ENCODE measurements around the gene CCNL2.
A peak's percentile ranks its signal among the peaks of the same experiment; 100 is the strongest.
"Not testable (repeated sequence)": the region's sequence is repeated elsewhere in the genome, so short reads cannot be mapped to it uniquely, and the experiment has no call there.

Gene CCNL2

DNA sequence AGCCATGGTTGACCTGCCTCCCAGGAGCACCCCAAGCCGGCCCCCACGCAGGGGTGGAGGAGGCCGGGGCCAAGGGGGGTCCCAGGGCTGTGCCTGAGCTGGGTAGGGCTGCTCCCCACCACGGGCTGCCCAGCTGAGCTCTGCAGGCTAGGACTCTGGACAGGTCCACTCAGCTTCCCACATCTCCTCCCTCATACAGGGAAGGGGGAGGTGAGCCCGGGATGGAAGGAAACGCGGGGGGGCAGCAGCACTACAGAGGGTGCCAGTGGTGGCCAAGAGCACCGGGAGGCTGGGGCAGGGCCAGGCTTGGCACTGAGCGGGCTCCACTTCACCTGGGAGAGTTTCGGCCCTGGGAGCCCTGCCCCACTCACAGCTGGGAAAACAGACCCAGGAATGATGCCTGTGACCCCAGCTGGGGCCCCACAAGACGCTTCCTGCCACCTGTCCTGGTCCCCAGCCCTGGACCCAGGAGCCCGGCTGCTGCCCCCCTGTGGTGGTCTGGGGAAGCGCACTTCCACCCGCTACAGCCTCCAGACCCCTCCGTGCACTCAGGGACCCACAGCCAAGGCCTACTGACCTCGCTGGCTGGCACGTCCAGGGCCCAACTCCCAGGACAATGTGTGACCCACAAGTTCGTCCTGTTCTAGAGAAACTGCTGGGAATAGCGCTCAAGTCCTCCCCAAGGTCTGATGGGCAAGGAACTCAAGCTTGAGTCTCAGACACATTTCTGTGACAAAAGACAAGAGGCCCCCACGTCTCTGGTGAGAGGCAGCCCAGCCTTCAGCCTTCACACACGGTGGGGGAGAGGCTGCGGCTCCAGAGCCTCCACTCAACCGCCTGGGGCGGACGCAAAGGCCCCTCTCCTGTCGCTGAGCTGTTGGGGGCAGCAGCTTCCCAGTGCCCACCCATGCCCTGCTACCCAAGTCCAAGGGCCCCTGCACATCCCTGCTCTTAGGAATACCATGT lies 27.1 kb downstream of the CCNL2 start:
- DNase-seq: peak; percentile 20

DNA sequence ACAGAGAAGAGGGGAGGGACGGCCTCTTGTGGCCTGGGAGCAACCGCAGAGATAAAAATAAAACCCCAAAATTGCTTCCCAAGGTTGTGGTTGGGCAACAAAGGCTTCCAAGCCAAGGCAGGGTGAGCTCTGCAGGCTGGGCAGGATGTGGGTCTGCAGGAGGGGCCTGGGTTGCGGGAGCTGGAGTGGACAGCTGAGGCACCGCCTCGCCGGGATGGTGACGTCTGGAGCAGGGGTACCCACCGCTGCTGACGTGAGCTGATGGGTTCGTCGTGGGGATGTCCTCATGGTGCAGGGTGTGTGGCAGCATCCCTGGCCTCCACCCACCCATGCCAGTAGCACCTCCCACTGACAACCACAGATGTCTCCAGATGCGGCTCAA lies 27.8 kb downstream of the CCNL2 start:
- no peak for DNase-seq

DNA sequence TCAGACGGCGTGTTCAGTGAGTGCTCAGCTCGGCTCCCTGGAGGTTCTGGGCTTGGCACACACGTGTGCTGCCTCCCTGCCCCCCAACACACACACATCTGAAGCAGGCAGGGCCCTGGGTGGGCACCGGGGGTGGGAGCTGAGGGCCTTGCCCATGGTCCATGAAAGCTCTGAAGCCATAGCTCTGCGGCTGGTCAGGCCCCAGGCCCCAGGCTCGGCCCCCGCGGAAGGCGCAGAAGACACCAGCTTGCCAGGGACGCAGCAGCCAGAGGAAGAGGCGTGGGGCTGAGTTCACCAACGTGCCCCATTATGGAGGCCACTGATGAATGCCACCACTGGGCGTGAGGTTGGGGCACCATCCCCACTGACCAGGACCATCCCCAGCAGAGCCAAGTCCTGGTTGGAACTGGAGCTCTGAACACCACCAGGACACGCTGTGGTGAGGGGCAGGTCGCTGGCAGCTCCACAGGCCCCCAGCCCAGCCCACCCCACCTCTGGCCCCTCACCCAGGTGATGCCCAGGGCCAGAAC lies 28.3 kb downstream of the CCNL2 start:
- DNase-seq: no peak

DNA sequence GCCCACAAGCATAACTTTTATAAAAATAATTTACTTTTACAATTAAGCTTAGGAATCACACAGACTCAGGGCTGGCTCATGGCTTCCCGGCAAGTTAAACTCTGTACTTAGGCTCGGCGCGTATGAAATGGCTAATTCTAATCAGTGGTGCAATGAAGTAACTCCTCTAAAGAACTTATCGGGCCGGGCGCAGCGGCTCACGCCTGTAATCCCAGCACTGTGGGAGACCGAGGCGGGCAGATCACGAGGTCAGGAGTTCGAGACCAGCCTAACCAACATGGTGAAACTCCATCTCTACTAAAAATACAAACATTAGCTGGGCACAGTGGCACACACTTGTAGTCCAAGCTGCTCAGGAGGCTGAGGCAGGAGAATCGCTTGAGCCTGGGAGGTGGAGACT lies 29.0 kb downstream of the CCNL2 start:
- not testable (repeated sequence) for DNase-seq

- no peak for DNase-seq
Observed at GRCh38 chr1:1367315-1367714, 31.8 kb downstream of the CCNL2 start.

DNA sequence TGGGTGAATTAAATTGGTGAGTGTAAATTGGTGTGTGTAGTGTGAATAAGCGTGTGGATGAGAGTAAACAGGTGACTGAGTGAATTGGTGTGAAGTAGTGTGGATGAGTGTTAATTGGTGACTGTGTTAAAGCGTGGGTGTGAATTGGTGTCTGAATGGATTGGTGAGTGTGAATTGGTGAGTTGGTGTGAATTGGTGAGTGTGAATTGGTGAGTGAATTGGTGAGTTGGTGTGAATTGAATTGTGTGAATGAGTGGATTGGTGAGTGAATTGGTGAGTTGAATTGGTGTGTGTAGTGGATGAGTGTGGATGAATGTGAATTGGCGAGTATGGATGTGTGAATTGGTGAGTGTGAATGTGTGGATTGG lies 32.5 kb downstream of the CCNL2 start:
- no peak for DNase-seq

DNA sequence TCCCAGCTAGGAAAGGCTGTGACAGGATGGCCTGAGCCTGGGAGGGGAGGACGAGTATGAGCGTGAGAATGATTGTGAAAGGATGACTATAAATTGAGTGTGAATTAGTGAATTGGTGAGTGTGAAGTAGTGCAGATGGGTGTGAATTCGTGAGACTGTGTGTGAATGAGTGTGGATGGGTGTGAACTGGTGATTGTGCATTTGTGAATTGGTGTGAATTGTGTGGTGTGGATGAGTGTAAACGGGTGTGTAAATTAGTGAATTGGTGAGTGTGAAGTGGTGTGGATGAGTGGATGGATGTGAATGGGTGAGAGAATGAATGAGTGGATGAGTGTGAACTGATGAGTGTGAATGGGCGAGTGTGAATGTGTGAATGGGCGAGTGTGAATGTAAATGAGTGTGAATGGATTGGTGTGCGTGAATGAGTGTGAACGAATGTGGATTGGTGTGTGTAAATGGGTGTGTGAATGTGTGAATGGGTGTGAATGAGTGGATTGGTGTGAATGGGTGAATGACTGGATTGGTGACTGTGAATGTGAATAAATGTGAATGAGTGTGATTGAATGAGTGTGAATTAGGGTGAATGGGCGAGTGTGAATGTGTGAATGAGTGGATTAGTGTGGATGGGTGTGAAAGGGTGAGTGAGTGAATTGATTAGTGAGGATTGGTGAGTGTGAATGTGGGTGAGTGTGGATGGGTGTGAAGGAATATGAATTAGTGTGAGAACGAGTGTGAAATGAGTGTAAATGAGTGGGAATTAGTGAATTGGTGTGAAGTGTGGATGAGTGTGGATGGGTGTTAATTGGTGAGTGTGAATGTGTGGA lies 33.0 kb downstream of the CCNL2 start:
- no peak for DNase-seq

DNA sequence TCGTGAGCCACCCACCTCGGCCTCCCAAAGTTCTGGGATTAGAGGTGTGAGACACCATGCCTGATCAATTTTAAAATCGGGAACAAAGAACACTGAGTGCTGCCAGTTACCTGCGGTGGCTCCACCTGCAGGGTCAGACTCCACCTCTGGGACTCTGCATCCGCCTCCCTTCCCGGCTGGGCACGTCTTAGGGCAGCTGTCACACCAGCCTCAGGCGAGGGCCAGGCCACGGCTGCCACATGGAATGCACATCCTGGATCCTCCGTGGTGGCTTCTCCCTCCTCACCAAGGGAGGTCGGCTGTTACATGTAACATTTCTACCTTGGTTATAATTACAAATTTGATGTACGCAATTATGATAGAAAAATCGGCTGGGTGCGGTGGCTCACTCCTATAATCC lies 34.9 kb downstream of the CCNL2 start:
- DNase-seq: no peak

DNA sequence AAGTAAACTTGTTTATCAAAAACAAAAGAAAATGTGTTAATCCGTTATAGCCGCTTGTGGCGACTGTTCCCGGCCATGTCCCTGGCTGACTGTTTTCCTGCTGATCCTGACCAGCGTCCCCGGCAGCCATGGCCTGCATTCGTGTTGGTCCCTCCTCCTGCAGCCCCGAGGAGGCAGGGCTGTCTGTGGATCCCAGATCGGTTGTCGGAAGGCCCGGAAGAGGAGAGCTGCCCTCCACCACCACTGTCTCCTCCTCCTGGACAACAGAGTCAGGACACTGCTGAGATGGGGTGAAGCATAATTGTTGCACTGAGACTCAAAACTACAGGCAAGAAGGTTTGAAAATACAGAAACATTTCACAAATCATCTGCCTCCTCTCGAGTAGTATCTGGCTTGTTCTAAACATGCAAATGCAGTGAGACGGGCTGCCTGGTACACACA lies 37.1 kb downstream of the CCNL2 start:
- no peak for DNase-seq

- no peak for DNase-seq
Observed at GRCh38 chr1:1361233-1361981, 37.7 kb downstream of the CCNL2 start.

DNA sequence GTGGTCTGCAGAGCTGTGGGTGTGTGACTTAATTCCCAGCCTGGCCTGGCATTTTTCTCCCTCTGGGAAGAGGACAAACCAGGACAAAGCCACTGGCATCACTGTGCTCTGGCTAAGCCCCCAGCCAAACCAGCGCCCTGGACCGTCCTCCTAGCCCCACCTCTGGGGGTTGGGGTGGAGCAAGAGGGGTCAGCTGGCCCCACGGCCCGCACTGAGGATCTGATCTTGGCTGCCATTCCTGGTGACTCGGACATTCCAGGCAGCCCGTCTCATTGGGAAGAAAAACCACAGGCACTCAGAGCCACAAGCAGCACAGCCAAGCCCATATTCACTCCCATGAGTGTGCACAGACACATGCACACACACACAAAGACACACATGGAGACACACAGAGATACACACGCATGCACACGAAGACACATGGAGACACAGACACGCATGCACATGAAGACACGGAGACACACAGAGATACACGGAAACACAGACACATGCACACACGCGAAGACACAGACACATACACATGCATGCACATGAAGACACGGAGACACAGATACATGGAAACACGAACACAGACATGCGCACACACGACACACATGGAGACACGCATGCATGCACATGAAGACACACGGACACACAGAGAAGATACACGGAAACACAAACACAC lies 38.5 kb downstream of the CCNL2 start:
- peak; percentile 88 for DNase-seq

DNA sequence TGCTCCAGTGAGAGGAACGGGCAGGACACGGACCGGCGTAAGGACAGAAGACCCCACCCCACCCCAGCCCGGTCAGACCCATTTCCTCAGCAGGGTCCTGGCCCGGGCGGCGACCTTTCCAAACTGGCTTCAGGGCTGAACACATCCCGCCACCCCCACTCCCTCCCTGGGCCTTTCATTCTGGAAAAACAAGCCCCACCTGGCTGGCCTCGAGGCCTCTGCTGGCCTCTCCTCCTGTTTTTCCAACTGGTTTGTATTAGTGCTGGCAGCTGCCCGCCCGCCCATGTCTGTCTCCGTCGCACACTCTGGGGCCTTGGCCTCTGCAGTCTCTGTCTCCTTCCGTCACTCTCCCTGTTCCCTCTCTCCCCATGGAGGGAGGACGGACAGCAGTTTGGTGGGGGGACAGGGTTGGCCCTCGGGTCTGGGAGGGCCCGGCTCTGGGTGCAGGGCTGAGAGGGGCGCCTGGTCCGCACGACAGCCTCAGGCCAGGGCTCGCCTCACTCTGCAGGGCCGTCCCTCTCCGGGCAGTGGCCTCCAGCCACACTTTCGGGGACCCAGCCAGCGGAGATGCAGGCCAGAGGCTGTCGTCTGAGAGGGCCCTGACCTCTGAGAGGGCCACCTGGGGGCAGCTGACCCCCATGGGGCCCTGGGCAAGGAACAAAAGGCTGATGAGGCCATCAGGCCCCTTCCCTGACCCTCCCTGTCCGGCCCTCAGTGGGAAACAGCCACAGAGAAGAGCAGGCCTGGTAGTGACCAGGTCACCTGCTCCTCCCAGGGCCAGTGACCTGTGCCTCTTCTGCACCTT lies 39.3 kb downstream of the CCNL2 start:
- DNase-seq: no peak

- no peak for DNase-seq
Observed at GRCh38 chr1:1359308-1359663, 39.8 kb downstream of the CCNL2 start.

DNA sequence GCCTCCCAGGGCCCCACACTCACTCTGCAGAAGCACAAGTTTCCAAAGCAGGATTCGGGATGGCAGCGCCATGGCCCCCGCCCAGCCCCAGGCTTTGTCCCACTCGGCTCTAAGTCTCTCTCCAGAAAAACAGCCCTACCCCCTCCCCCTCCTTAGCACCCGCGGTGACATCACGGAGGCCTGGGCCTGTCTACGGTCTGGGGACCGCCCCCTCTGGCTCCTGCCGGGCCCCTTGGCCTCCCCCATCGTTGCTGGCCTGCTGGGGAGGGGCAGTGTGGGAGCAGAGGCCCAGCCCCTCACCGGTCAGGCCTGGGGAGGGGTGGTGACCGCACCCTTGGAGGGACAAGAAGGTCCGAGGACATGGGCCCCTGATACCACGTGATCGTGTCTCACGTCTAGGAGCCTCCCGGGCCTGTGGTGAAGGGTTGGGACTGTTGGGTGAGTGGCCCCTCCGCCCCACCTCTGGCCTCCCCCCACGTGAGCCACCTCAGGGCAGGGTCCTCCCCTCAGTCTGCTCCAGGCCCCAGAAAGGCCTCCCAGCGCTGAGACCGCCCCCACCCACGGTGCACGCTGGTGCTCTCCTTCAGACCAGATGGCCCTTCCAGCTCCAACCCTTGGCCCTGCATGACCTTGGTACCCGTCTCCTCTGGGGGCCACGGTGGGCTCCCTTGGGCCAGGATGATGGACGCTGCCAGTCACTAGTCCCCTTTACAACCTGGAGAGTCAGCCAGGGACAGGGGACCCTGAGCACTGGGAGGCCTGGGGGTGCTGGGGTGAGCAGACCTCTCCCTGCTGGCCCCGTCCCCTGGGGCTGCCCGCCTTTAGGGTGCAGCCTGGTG lies 40.5 kb downstream of the CCNL2 start, which contains the start of gene MXRA8:
MXRA8 (minus strand) TSS at position 123 of the 839 bp plus-strand sequence; CDS start at position 72, 51 bp downstream.
- no peak for DNase-seq

GRCh38 chr1:1357871-1358432 lies 41.2 kb downstream of the CCNL2 start:
- DNase-seq: no peak

DNA sequence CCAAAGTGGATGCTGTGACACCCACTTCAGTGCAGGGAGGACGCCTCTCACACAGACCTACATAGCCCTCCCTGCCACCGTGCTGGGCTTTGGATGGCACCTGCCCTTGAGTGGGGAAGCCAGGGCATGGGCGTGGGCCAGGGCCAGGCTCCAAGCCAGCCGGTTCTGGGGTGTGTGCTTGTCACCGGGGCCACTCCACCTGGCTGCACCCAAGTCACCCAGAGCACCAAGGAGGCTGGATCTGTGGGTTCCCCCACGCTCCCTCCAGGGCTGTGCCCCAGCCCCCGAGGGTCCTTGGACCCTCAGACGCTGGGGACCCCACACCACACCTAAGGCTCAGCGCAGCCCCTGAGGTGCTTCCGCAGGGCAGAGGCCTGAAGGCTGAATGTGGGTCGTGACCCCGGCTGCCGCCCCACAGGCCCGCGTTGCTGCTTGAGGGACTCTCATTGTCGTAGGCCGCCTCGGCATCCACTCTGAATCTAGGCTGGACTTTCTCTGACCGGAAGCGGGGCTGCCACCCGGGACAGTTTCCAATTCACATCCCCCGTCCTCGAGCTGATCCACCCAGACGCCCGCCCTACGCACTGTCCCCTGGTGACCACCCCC lies 42.2 kb downstream of the CCNL2 start:
- no peak for DNase-seq

- no peak for DNase-seq
Observed at GRCh38 chr1:1356166-1356795, 42.9 kb downstream of the CCNL2 start.

DNA sequence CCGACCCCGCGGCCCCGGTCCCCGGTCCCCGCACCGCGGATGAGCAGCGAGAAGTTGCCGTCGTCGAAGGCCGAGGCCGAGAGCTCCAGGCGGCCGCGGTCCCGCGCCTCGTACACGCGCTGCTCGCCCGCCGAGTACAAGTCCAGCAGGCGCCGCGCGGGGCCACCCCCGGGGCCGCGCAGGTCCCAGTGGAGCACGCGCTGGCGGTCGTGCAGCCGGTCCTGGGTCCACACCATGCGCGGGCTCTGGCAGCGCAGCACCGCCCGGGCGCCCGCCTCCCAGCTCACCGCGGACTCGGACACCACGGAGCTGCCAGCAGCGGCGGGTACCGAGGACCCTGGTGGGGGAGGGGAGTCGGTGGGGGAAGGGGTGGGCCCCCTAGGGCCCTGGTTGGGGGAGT lies 43.7 kb downstream of the CCNL2 start:
- no peak for DNase-seq
